ENCODE measurements around the gene AGAP1. TPM values are rescaled to one million over a fixed set of nuclear protein-coding genes. Genes with fewer than 3 reads are reported as not detected.

The AGAP1 gene
- total RNA-seq, 2 donors from 2014 or later: 28.9 to 33.3 TPM

DNA sequence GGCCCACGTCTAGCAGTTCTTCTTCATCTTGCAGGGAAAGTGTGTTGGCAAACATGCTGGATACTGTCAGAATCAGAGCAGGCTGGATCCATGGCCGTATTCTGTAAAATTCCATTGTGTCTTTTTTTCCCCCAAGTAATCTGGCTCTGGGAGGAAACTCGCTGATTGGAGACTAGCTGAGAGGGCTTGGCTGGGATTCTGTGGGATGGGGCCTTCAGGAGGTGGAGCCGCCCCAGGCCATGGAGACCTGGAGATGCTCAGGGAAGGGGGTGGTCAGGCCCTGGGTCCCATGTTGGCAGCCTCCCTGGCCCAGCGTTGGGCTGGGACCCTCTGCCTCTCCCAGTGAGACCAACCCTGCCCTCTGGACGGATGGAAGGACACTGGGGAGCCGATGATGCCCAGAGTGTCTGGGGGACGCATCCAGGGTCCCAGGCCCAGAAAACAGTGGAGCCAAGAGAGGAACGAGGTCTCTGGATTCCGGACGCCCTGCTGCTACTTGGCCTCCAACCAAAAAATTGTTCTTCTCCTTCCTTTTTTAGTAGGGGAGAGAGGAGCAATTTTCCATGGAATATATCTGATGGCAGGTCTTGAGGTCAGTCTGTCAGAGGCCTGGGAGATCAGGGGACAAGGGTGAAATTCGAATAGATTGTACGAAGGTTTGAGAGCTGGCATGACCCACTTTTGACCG lies 114.5 kb downstream of the AGAP1 start:
- intact Hi-C loops (cut with DNase I): no loop called here
- peak; percentile 74 for DNase-seq (ENCODE audit: low spot score)

DNA sequence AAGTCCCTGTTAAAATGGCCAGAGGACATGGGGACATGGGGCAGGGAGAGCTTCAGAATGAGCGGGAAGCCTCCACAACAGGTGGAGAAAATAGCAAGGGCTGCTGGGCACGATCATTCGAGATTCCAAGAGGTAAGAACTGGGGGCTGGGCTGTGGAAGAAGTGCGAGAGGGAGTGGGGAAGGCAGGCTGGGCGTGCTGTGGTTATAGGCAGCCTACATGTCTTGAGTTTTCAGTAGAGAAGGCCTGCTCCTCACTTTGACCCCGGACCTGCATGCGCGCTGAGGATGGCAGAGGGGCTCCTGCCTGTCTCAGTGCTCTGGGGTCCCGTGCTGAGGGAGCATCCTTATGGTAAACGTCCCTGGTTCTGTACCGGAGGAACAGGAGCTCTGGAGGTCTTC lies 115.5 kb downstream of the AGAP1 start:
- DNase-seq (ENCODE audit: low spot score): peak; percentile 61
- intact Hi-C loops (cut with DNase I): no loop called here

DNA sequence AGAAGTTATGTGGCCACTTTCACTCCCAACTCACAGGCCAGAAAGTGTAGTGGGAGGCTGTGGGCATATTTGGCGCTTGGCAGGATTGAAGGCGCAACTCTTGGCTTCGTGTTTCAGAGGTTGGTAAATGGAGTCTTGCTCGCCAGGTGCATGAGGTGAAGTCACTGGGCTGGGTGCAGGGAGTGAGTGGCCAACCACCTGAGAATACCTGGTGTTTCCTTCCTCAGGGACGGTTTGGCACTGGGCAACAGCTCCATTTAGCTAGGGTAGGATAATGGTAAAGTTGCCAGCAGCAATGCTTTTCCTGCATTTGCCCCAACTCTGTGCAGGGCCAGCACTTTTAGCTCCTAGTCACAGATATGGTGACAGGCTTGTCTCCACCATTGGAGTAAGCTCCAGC lies 115.9 kb downstream of the AGAP1 start:
- DNase-seq (ENCODE audit: low spot score): peak; percentile 64
- intact Hi-C loops (cut with DNase I): no loop called here

DNA sequence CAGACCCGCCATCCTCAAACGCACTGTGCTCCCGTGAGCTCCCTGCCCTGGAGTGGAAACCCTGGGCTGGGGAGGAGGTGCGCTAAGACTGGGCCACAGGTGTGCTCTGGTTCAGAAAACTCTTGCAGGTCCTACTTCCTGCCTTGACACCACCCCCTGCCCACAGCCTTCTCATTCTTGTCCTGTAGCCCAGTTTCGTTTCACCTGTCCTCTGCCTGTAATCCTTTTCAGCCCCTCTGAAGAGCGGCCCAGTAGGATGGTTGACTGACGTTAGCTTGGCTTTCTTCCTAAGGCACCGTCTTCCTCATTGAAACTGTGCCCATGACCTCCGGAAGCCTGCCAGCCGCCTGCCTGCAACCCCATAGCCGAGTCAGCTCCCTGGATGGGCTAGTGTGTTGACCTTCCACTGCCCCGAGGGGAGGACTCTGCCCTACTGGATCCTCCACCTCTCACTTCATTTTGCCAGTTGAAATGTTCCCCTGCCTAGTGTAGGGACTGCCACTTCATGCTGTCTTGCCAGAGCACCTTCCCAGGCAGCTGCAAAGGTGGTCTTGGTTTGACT lies 116.9 kb downstream of the AGAP1 start:
- intact Hi-C loops (cut with DNase I): no loop called here
- peak; percentile 46 for DNase-seq (ENCODE audit: low spot score)

DNA sequence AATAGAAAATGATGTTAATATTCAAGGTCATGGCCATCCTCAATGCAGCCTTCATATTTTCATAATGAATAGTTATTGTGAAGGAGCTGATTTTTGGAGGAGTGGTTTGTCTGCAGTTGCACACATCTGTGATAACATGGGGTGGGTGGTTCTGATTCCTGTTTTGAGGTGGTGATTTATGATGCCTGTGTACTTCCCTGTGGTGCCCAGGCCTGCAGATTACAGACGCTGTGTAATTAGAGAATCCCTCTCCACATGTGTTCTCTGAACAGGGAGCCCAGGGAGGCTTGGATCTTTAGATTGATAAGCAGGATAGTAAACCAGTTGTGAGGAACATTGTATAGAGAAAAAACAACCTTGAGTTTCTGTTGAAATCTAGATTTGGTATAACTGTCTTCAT lies 117.5 kb downstream of the AGAP1 start:
- DNase-seq (ENCODE audit: low spot score): no peak
- intact Hi-C loops (cut with DNase I): no loop called here

DNA sequence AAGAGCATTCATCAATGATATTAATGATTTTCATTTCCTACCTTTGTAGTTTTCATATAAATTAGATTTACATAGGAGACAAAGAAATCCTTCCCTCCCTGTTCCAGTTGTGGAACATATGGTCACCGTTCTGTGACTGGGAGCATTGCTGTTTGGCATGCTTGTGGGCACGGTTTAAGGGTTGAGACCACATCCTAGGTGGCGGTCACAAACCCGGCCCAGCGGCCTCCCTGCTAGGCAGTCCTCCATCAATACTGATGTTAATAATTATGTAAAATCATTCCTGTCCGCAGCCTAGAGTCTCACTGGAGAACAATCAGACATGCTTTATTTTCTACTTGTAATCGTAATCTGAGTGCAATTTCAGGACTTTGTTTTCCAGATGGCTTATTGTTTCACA lies 117.9 kb downstream of the AGAP1 start:
- intact Hi-C loops (cut with DNase I): no loop called here
- peak; percentile 51 for DNase-seq (ENCODE audit: low spot score)

DNA sequence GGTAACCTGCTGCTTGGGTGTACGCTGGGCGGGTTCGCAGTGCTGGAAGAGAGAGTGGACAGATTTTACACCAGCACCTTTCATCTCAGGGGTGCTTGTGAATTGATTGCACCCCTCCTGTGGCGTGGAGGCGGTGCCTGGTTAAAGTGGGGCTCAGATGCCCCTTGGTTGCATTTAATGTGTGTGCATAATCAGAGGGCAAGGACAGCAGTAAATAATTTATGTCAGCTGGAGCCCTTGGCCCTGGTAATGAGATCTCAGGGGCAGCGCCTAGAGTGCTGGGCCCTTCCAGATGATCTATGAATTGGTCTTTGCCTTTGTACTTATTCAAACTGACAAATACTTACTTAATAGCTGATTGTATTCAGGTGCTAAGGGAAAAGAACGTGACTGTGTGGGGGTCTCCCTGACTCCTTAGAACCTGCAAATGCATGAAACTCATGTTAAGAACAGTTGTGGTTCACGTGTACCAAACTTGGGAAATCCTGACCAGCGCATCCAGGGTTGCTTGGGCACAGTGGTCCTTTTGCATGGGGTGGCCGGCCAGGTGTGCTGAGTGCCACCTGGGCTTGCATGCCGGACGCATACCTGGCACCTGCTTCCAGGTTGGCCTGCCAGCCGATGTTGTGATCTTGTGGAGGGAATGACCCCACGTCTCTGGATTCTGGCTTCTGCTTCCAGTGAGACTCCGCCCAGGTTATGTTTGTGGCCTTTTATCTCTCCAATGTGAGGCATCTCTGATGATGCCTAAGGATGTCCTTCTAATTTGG lies 118.5 kb downstream of the AGAP1 start:
- DNase-seq (ENCODE audit: low spot score): peak; percentile 71
- intact Hi-C loops (cut with DNase I): no loop called here

DNA sequence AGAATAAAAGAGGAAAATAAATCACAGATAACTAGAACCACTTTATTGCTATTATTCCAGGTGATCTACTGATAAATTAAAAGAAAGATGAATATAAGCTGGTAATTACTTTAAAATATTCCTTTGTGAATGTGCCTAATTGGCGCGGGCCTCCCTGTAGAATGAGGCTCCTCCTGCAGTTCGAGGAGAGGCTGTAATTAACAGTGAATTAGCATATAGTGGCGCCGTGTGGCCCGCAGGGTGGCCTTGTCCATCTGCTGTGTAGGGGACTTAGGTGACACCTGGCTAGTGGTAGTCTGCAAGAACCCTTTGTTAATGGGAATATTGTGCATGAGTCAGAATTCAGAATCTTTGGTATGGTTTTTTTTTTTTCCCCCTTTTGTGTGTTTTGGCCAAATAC lies 119.8 kb downstream of the AGAP1 start:
- DNase-seq (ENCODE audit: low spot score): peak; percentile 49
- intact Hi-C loops (cut with DNase I): no loop called here

DNA sequence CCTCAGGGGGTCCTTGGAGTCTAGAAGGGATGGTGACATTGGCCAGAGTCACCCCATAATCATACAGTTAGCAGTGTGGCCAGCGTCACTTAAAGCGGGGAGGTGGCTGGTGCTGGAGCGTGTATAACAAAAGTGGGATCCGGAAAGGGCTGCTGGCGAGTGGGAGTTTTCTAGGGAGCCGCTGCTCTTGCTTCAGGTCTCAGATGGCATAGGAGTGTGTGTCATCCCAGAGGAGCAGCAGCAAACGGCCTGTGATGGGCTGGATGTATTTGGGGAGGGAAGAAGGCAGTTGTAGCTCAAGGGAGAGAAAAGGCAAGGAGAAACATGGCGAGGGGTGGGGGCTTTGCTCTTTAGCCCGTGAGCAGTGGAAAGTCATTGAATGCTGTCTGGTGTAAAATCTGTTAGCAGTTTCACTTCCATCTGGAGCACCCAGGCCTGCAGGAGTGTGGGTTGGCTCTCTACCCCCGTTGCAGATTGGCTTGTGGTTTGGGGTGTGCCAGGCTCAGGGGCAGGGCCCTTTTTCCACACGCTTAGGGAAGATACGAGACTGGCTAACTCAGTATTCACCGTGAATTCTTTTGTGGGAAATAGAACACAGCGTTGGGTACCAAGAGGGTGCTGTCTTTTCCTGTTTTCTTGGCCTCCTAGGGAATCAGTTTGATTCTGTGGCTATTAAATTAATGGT lies 120.5 kb downstream of the AGAP1 start:
- intact Hi-C loops (cut with DNase I): no loop called here
- DNase-seq (ENCODE audit: low spot score): peak; percentile 75

DNA sequence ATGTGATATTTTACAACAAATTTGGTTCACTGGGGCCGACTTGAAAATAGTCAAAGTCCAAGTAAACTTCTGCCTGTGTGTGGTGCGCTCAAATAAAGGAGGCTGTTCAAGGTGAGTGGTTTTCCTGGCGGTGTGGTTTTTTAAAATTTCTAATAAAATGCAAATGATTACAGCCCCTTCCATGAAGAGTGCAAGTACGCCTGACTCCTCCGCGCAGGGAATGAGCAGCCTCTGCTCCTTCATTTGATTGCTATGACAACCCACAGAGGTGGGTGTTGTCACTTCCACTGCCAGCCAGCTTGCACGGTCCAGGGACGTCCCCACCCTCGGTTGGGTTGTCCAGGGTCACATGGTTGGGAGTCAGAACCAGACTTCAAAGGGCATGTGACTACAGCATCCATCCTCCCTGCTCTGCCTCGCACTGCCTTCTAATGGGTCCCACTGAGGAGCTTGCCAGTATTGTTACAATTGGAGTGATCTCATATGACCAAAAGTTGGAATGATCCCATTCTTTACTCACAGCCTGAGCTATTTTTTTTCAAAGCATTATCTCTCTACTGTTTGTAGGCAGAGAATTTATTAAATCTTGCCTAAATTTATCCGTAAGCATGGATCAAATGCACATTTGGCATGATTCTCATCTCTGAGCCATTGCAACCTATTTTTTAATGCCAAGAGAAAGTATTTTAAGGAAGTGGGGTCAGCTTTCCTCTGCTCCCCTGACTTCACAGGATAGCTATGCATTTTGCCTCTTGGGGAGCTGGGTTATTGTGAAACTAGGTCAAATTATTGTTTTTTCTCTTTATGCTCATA lies 121.3 kb downstream of the AGAP1 start:
- intact Hi-C loops (cut with DNase I): no loop called here
- peak; percentile 87 for DNase-seq (ENCODE audit: low spot score)

DNA sequence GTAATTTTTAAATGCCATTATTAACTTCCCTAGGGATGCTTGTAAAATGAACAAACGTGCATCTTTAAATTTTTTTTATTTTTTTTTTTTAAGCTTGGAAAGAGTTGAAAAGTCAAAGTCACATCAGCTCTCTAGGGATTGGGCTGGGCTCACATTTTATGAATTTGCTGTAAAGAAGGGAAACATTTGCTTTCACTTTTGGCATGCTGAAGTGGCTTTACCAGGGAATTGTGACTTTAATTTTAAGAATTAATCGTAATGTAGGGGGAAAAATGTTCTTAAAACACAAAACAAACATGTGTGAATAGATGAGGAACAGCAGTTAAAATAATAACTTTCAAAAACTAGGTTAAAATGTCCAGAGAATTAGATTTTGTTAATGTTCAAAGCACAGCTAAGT lies 123.0 kb downstream of the AGAP1 start:
- intact Hi-C loops (cut with DNase I): no loop called here
- DNase-seq (ENCODE audit: low spot score): no peak

DNA sequence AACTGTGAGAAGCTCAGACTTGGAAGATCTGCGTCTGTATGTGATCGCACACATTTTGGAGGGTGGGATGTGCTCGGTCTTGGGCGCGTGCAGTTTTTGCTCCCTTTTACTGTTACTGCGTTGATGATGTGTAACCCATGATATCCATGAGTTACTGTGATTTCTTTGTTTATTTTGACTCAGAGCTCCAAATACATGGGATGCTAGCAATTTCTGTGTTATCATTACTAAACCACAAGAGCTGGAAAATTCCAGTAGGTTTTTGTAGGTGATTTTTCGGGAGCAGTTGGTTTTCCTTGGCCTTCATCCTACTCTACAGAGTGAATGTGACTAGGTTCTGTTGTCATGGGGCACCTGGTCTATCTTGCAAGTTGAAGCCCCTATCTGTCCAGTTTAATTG lies 124.2 kb downstream of the AGAP1 start:
- intact Hi-C loops (cut with DNase I): no loop called here
- DNase-seq (ENCODE audit: low spot score): no peak

DNA sequence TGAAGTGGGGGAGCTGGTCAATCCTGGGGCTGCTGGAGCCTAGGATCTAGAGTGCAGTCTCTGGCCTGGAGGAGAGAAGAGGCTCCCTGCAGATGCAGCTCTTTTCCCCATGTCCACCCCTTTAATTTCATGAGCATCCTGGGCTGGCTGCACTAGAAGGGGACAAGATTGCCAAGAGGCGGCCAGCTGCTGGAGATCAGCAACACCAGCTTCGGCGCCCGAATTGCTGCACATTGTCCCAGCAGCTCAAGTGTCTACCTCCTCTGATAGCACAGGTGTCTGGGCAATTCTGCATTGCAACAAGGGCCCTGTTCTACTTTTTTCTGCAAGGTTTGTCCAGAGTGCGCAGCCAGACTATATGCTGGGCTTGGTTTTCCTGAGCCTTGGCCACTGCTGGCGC lies 125.7 kb downstream of the AGAP1 start:
- peak; percentile 70 for DNase-seq (ENCODE audit: low spot score)
- intact Hi-C loops (cut with DNase I): no loop called here

DNA sequence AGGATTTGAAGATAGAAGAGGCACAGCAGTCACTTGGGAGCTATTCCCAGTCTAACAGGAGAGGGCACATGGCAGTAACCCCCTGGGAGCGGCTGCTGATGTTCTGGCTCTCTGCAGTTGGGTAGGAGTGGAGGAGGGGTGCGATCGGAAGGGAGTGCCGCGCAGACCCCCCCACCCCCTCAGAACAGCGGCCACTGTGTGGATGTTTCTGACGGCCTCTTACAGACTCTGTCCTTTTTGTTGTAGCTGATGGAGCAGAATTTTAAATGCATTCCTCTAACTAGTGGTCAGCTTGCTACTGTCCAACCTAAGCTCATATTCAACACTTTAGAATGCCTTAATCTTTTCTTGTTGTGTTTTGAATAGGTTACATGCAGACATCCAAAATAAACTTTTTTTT lies 127.9 kb downstream of the AGAP1 start:
- no peak for DNase-seq (ENCODE audit: low spot score)
- intact Hi-C loops (cut with DNase I): no loop called here

DNA sequence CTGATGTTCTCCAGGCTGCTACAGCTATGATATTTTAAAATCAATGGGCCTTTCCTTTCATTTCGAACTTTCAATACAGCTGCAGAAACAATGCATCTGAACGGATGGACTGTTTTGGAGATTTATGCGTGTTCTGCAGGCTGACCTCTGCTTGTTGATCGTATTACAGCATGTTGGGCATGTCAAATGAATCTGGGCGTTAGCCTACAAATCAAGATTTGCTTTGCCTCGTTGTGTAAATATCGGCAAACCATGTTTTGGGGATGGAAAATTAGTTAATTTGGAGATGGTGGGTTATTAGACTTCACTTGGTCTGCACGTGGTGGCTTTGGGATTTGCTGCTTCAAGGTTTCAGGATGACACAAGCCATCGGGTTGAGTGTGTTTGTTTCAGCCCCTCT lies 129.3 kb downstream of the AGAP1 start:
- DNase-seq (ENCODE audit: low spot score): no peak
- intact Hi-C loops (cut with DNase I): no loop called here

DNA sequence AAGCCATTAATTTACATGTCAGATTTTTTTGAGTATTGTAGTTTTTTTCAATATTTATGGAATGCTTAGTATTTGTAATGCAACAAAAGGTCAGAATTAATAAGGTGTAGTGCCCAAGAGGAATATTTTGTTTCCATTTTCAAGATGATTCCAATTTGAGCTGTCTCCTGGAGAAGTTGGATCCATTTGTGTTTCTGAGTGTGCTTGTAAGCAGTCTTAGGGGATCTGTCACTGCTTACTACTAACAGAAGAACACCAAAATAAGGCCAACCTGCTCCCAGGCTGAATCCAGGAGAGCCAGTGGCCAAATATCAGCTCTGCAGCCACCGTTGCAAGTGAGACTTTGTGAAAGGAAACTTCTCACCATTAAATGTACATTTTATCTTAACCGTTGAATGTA lies 129.9 kb downstream of the AGAP1 start:
- intact Hi-C loops (cut with DNase I): no loop called here
- DNase-seq (ENCODE audit: low spot score): no peak

DNA sequence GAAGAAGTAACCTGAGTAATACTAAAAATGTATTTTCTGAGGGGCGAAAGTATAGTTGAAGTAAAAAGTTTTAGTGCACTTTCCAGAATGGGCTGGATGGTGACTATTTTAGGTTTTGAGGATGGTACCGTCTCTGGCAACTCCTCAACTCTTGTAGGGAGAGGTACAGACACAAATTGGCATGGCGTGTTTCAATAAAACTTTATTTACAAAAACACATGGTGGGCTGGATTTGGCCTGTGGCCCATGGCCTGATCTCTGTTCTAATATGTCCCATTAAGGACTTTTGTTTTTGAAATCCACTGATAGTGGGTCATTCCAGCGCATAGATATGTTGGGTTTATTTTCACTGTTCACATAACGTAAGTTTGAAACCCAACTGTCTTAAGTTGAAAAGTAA lies 132.8 kb downstream of the AGAP1 start:
- DNase-seq (ENCODE audit: low spot score): no peak
- intact Hi-C loops (cut with DNase I): no loop called here

DNA sequence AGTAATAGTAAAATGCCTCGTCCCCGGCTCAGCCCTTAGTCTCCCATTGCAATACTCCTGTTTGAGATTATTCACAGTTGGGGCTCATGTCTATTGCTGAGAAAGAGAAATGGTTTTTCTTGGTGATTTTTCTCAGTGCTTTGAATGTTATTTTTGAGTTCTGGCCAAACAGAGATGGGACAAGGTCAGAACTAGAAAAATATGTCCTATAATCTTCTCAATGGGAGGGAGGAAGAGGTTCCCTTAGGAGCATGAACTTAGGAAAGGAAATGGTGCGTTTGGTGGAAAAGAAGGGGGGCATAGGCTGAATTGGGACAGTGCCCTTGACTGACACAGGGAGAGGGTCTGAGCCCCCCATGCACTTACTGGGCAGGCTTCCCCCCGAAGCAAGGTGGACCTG lies 133.8 kb downstream of the AGAP1 start:
- DNase-seq (ENCODE audit: low spot score): no peak
- intact Hi-C loops (cut with DNase I): no loop called here

DNA sequence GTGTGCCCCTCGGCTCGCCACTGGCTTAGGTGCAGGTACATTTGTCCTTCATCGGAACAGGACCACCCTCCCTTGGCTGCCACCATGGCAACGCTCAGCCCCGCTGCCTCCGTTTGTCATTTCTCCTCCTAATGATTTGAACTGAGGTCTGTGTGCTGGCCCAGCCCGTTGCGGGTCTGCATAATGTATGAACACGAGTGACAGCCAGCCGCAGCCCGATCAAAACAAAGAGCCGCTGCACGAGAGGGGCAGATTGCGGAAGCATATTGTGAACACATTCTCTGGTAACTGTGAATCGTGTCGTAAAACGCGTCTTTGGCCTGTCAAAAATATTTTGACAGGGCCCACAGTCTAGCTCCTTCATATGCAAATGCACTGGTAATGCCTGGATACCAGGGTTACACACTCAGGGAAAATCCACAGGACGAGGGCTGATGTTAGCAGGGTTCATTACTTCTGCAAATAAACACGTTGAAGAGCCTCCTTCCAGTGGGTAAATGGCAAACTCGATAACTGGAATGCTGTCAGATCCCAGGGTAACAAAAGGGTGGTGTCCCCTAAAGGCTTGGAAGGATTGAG lies 137.0 kb downstream of the AGAP1 start:
- peak; percentile 78 for DNase-seq (ENCODE audit: low spot score)
- intact Hi-C loops (cut with DNase I): no loop called here
